ENCODE data around the gene NAPB.

Gene NAPB

GRCh38 chr20:23437126-23437899 lies 16.0 kb upstream of the NAPB start:
- no peak for DNase-seq (ENCODE audit: low read depth)

GRCh38 chr20:23436681-23437080 lies 15.4 kb upstream of the NAPB start:
- DNase-seq (ENCODE audit: low read depth) = no peak

- no peak for DNase-seq (ENCODE audit: low read depth)
Measured at GRCh38 chr20:23435626-23436539, 14.6 kb upstream of the NAPB start.

- DNase-seq (ENCODE audit: low read depth) = no peak
Measured at GRCh38 chr20:23434521-23435313, 13.4 kb upstream of the NAPB start.

DNA sequence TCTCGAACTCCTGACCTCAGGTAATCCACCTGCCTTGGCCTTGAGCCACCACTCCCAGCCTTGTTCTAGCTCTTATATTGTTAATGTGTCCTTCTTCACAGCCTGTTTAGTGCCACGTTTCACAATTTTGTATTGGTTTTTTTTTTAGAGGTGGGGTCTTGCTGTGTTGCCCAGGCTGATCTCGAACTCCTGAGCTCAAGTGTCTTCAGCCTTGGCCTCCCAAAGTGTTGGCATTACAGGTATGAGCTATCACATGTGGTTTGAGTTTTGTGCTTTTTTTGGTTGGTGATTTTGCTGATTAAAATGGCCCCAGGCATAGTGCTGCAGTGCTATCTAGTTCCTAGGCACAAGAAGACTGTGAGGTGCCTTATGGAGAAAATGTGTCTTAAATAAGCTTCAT lies 12.3 kb upstream of the NAPB start:
- no peak for DNase-seq (ENCODE audit: low read depth)

- DNase-seq (ENCODE audit: low read depth) = no peak
Measured at GRCh38 chr20:23425129-23425528, 3.8 kb upstream of the NAPB start.

DNA sequence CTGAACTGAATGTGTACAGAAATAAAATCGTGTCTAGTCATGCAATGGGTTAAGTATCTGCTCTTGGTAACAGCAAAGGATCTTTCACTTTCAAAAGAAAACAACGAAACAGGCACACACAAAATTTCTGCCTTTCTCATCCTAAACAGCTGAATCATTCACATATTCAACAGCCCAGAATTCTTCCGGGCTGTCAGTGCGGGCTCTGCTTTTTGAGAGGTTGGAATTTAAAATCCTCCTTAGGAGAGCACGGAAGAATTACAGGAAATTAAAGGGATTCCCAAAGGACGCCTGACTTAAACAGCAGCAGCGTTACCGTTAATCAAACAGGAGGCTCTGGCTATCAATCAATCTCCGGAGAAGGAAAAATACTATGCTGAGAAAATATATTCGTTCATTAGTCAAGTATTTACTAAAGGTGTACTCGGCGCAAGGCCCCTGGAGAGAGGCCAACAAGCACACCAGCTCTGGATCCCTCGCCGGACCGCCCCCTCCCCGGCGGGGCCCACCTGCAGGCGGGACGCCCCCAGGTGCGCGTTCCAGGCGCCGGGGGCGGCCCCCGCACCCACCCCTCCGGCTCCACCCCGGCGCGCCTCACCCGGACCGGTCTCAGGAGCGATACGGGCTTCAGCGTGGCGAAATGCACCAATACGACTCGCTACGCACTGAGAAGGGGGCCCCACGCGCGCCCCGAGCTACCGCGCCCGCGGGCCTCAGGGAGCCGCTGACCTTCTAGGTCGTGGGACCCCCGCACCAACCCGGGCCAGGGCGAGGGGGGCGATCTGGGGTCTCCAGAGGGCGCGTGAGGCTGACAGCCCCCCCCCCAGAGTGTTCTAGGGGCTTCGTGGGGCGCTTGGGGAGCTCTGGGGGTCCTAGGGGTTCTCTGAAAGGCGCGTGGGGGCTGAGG lies 1.0 kb downstream of the NAPB start:
- DNase-seq (ENCODE audit: low read depth) = peak; percentile 32

DNA sequence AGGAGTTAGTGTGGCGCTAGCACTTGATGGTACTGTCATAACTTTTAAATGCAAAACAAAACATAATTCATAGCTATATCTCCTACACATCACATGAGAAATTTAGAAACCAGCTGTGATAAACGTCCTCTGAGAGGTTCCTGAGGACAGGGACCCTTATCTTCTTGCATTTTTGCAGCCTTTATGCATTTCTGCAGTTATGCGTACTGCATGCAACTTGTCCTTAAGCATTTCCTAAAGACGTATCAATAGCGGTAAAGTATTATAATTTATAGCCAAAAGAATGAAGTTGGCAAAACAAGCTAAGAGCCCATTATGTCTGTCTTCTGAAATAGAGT lies 1.7 kb downstream of the NAPB start:
- no peak for DNase-seq (ENCODE audit: low read depth)

DNA sequence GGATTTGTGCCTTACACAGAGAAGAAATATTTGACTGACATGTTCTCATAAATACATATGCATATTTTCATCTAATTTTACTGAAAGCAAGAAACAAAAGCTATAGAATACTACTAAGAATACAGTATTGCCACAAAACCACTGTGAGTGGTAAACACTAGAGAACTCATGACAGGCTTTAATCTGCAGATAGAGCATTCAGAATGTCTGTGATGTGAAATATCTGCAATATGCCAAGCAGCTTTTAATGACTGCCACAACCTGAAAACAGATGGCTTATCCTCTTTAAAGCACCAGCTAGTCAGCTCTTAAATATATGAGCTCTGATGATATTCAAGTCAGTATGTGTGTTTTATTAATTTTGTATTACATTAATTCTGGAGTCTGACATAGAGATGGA lies 3.4 kb downstream of the NAPB start:
- no peak for DNase-seq (ENCODE audit: low read depth)

DNA sequence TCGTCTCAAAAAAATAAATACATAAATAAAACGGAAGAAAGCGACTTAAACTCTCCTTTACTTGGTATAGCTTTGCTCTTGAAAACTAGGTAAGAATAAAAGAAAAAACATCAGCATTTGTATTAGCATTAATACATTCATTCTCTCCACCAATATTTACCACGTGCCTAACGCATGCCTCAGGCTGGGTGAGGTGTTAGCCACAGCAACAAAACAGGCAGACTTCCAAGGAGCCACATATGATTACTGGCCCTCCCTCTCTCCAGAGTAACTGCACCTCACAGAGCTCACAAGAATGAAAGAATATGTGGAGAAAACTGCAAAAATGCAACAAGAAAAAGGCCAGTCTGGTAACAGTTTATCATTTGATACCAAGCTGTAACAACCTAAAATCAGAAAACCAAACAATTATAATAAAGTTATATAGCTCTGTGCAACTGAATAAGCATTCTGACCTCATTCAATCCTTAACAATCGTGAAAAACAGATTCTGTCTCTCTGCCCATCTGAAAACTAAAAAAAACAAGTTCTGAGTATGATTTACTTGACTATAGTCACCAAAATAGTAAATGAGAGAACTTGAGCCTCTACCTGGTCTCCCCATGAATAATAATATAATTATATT lies 5.2 kb downstream of the NAPB start:
- DNase-seq (ENCODE audit: low read depth) = no peak

DNA sequence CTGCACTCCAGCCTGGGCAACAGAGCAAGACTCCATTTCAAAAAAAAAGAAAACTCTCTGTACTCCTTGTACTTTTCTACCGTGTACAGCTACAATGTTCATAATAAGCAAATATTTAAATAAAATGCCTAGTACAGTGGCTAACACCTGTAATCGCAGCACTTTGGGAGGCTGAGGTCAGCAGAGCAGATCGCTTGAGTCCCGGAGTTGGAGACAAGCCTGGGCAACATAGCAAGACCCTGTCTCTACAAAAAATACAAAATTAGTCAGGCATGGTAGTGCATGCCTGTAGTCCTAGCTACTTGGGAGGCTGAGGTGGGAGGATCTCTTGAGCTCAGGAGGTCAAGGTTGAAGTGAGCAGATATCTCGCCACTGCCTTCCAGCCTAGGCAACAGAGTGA lies 5.7 kb downstream of the NAPB start:
- no peak for DNase-seq (ENCODE audit: low read depth)

DNA sequence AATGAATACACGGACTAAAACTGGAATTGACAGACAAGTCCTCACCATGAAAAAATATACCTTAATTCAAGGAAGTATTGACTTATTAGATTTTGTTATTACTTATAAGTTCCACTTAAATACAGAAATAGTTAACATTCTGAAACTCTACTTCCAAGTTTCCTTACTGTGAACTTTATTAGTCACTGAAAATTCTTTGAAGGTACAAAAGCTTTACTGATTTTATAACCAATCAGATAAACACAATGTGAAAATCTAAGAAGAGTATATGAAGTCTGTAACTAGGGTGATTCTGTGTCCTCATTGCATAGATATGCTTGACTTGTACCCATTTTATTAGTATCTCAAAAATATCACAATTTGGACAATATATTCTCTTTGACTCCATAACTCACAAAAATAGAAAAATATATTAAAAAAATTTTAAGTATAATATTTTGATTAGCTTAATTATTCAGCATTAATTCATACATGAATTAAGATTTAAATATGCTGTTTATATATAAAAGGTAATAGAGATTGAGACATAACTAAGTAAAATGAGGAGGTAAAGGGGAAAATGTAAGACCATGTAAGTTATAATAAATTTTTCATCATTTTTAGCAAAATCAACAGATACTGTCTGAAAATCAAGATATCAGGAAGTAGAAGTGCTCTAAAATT lies 6.6 kb downstream of the NAPB start:
- no peak for DNase-seq (ENCODE audit: low read depth)

- no peak for DNase-seq (ENCODE audit: low read depth)
Measured at GRCh38 chr20:23413862-23414422, 7.3 kb downstream of the NAPB start.

DNA sequence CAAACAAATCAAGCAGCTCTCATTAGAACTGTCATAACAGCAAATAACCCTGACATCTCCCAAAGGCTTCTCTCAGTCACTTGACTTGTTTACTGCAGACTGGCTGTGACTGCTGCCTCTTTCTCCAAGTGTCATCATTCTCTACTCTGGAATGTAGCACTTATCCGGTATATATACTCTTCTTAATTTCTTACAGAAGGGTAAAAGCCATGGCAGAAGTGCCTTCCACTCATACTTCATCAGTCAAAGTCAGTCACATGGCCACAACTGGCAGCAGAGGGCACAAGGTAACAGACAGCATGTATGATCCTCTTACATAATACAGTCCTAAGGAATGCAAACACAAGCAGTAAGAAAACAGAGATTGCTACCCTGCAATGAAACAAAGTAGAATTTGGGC lies 9.3 kb downstream of the NAPB start:
- DNase-seq (ENCODE audit: low read depth) = no peak

GRCh38 chr20:23410916-23411695 lies 10.2 kb downstream of the NAPB start:
- no peak for DNase-seq (ENCODE audit: low read depth)

GRCh38 chr20:23409800-23410199 lies 11.5 kb downstream of the NAPB start:
- no peak for DNase-seq (ENCODE audit: low read depth)

GRCh38 chr20:23408957-23409356 lies 12.3 kb downstream of the NAPB start:
- no peak for DNase-seq (ENCODE audit: low read depth)

DNA sequence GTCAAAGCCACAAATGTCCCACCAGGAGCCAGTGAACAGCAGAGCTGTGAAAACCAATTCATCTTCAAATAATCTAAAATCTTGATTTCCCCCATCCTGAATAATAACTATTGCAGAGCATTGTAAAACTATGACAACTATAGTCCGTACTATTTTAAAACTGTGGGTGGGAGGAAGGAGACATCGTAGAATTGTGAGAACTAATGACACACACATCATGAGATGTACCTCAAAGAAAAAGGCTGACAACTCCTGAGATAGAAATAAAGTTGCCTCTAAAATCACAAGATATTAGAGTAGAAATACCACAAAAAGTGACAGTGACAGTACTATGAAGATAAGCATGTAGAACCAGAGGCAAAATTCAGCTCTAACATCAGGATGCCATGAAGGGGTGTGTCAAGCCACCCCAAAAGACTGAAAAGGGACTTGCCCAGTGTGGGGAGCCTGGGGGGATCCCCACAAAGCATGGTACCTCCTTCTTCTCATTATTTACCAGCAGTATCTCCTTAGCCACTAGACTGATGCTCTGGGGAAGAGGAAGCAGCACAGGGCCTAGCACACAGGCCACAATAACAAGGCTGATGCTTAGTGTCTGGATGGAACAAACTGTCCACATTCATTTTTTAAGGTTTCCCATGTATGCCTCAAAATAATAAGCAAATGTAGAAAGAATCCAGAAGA lies 13.4 kb downstream of the NAPB start:
- no peak for DNase-seq (ENCODE audit: low read depth)

DNA sequence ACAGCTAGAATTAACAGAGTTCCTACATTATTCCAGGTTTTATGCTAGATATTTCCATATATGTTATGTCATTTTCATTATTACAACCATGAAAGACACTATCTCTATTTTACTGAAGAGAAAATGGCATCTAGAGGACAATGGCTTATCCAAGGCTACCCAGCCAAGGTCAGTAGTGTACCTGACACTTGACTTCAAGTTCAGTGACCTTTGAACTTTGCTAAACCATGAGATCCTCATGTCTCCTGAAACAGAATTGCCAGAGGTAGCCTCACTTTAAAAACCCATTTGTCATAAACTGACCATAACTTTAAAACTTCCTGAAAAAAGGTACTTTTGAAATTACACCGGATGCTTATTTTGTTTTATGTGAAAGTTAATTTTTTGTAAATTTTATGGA lies 14.4 kb downstream of the NAPB start:
- no peak for DNase-seq (ENCODE audit: low read depth)
